ENCODE data around the gene TAS2R19.

DNA sequence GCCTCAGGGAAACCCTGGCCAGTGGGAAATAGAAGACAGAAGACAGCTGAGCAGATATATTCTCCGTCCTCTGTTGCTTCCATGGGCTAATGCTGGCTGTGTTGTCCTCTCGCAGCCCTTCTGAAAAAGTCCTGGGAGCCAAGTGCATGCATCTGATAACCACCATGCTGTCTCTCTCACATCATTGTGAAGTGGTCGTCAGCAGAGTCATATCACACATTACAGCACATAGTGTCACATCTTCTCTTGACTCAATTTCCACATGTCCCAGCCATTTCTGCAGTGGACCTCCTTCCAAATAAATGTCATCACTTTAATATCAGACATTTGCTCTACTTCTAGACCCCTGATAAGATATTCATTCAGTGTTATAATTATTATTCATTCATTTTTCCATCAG lies 28.1 kb downstream of the TAS2R19 start:
- TF ChIP-seq POLR2A (IDR thresholded peaks at IDR 0.05; ENCODE audit: low read length), result no peak
- no peak for TF ChIP-seq GATA1 (IDR thresholded peaks at IDR 0.05; ENCODE audit: low read depth, low read length)

Data from erythroblast (primary cell).